Stimulated activated CD8-positive, alpha-beta memory T cell treated with anti-CD3 and anti-CD28 coated beads, Interleukin-4, amount 100 ng/mL, for 24 hours (primary cell): ENCODE data around the gene ANKRD17.

Source experiments
- DNase-seq: peaks from one replicate; pipeline ENCODE4 v3.0.0-alpha.2; 2020; ENCODE audit warnings: low read depth

Gene ANKRD17

DNA sequence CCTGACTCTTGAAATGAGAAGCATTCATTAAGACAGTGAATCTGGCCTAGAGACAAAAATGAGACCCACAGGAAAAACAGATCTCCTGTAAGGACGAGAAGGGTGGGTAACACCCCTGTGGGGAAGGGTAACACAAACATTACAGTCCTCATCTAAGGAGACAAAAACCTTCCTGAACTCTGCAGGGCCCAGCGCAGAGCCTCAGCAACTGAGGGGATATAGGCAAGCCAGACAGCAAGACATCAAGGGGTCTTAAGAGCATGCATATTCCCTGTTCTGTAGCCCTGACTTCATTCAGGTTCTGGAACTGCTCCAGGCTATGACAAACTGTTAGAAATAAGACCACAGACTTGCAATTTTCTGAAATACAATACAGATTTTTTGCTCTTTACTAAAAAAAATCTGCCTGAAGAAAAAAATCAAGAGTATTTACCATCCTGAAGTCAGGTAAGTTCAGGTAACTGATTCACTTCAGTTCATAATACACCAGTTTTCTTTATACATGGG is 204.6 kb downstream of the ANKRD17 start:
- DNase-seq = no peak

DNA sequence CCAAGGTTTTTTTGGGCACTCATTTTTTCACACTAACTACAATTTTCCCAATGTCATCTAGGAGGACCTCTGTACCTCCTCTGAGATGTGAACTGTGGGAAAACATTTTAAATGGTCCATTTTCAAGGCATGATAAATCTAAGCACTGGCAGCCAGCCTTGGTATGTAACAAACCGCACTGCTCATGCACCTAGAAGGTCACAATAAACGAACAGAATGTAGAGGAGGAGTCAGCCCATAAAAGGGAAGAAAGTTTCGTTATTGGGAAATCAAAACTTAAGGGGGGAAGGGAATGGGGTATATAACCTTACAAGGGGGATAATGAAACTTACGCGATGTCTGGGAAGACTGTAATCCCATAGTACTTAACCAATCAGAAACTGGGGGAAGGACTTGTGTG is 205.5 kb downstream of the ANKRD17 start:
- DNase-seq = no peak

- no peak for DNase-seq
Observed at GRCh38 chr4:73051625-73052024, 207.0 kb downstream of the ANKRD17 start.

- no peak for DNase-seq
Observed at GRCh38 chr4:73045879-73046278, 212.7 kb downstream of the ANKRD17 start.

GRCh38 chr4:73037057-73037456 is 221.5 kb downstream of the ANKRD17 start:
- DNase-seq = no peak

- no peak for DNase-seq
Observed at GRCh38 chr4:73036123-73036522, 222.5 kb downstream of the ANKRD17 start.

GRCh38 chr4:73034896-73035295 is 223.7 kb downstream of the ANKRD17 start:
- DNase-seq = no peak

DNA sequence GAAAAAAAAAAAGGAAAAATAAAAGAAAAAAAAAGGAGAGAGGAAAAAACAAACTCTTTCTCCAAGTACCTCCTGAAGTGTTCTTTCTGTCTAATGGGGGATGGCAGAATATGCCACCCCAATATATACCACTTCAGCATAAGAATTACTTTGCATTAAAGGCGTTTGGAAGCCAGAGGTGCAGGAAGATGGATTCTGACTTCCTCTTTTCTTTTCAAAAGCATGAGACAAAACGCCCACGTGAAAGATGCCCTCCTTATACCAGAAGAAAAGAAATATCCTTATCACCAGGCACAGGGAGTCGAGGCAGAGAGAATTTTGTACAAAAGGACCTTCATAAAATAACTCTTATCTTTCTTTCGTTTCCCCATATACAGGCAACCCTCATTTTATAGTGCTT is 230.0 kb downstream of the ANKRD17 start:
- no peak for DNase-seq
